ENCODE data around the gene PADI2. TPM values are rescaled to one million over a fixed set of nuclear protein-coding genes. Genes with fewer than 3 reads are reported as not detected.

The PADI2 gene
- total and polyA plus RNA-seq, 9 of the 15 experiments (the other 6 are each of a cell fraction or from before 2014, with no cell fraction given), result 0.01 to 0.11 (median 0.01) TPM; not detected in 5

- Histone ChIP-seq H3K9me1 (ENCODE audit: control insufficient read depth, insufficient read depth, low read length) (no peaks in the 10 kb centered on the region), H3K9me3 (replicated peaks; ENCODE audit: control insufficient read depth, insufficient read depth, low read depth, low read length) (no peaks in the 10 kb centered on the region), H3K4me2 (ENCODE audit: insufficient read depth, low read length) (no peak overlapping the region), H3K36me3 (ENCODE audit: control insufficient read depth, insufficient read depth, low read length) (no peaks in the 10 kb centered on the region), H2AFZ (ENCODE audit: low read depth, low read length) (no peak overlapping the region), H4K20me1 (replicated peaks; ENCODE audit: control insufficient read depth, insufficient read depth, low read length) (no peaks in the 10 kb centered on the region; the same call in 1 of the 2 replicates), H3K4me3 (no peak overlapping the region), H3K4me1 (replicated peaks in 1 of 2; ENCODE audit: control insufficient read depth in 2 of 2, insufficient read depth in 2 of 2, low read length in 2 of 2) (no peaks in the 10 kb centered on the region), H3K9ac (ENCODE audit: insufficient read depth in 1 of 2, low read depth in 2 of 2, low read length in 2 of 2) (no peak overlapping the region), H3K27ac (ENCODE audit: extremely low read depth, low read depth, low read length) (no peak overlapping the region), H3K27me3 (ENCODE audit: control insufficient read depth in 2 of 2, insufficient read depth in 2 of 2, low read length in 2 of 2) (peaks cover 21 to 29% of the 10 kb centered on the region in 2 experiments), H3K79me2 (ENCODE audit: control insufficient read depth, insufficient read depth, low read length) (no peaks in the 10 kb centered on the region)
- ATAC-seq, result no peak
- no peak for DNase-seq (ENCODE audit: extremely low read depth in 1 of 4, low spot score in 3 of 4)
- no TSS peak for BruUV-seq (replicated peaks)
- TF ChIP-seq TCFL5 (CRISPR knock-in tag; conservative IDR thresholded peaks at IDR 0.05) (no peak), ZNF445 (CRISPR knock-in tag; IDR thresholded peaks at IDR 0.05; ENCODE audit: low read depth) (no peak), TBP (optimal IDR thresholded peaks at IDR 0.05; ENCODE audit: low read depth, low read length) (no peak), PURB (CRISPR knock-in tag; IDR thresholded peaks at IDR 0.05; ENCODE audit: low read depth) (no peak), C11orf30 (IDR thresholded peaks at IDR 0.05; ENCODE audit: low read depth) (no peak), SUPT5H (IDR thresholded peaks at IDR 0.05) (no peak), SLC30A9 (CRISPR knock-in tag; IDR thresholded peaks at IDR 0.05) (no peak), ZNF165 (CRISPR knock-in tag; IDR thresholded peaks at IDR 0.05; ENCODE audit: borderline replicate concordance) (no peak), KAT2B (IDR thresholded peaks at IDR 0.05; ENCODE audit: low read depth, low read length) (no peak), KAT8 (IDR thresholded peaks at IDR 0.05; ENCODE audit: low read depth) (no peak), ESRRA (IDR thresholded peaks at IDR 0.05; ENCODE audit: borderline replicate concordance, low read depth) (no peak), ZNF766 (CRISPR knock-in tag; conservative IDR thresholded peaks at IDR 0.05) (no peak)
- peak; percentile 66 for FAIRE-seq
- in situ Hi-C loops (cut with MboI) (no loop called here), intact Hi-C loops (cut with micrococcal nuclease) (no loop called here)
- POLR2A ChIA-PET, result interaction anchor here (1.0 kb wide), 1 partner anchor 23 kb away, joined by 3 read pairs; no protein-coding TSS in a partner anchor
- CTCF ChIA-PET (ENCODE audit: low intra/inter-chr PET ratio), result interaction anchor here (0.6 kb wide), 1 partner anchor 91 kb away, joined by 3 read pairs; no protein-coding TSS in a partner anchor
- WGBS (ENCODE audit: insufficient coverage, low coverage, missing lambda C conversion rate), result 3% methylated on average over 10 of the region's 10 CpGs
Measured at GRCh38 chr1:17141441-17142197, 22.4 kb upstream of the PADI2 start.
